ENCODE data around the gene GPR27. TPM values are rescaled to one million over a fixed set of nuclear protein-coding genes. Genes with fewer than 3 reads are reported as not detected.

Gene GPR27
- total RNA-seq, 1 donor from 2014 or later = 18.3 TPM

GRCh38 chr3:71751602-71752001 lies 2.1 kb upstream of the GPR27 start:
- Histone ChIP-seq H3K4me1 (peaks cover 17% of the 10 kb centered on the region), H3K27me3 (peaks cover 51% of the 10 kb centered on the region), H3K9me3 (ENCODE audit: low read depth) (no peaks in the 10 kb centered on the region), H3F3A (ENCODE audit: low read depth) (peaks cover 7% of the 10 kb centered on the region), H3K4me2 (no peak overlapping the region), H3K27ac (no peak overlapping the region), H3K9ac (no peak overlapping the region), H2AFZ (replicated peaks) (no peak overlapping the region), H3K79me2 (ENCODE audit: low read depth) (peaks cover 6% of the 10 kb centered on the region), H3K4me3 (no peak overlapping the region), H4K20me1 (ENCODE audit: low read depth) (no peaks in the 10 kb centered on the region), H3K36me3 (no peaks in the 10 kb centered on the region)
- H3K4me3 Mint-ChIP-seq = peak overlapping the region; percentile 3
- peaks cover 18% of the 10 kb centered on the region for H3K4me1 Mint-ChIP-seq
- H3K27ac Mint-ChIP-seq = no peak overlapping the region
- no peaks in the 10 kb centered on the region for H3K36me3 Mint-ChIP-seq
- TF ChIP-seq EZH2phosphoT487 (IDR thresholded peaks at IDR 0.05) (no peak), EZH2 (IDR thresholded peaks at IDR 0.05) (no peak), CTCF (IDR thresholded peaks at IDR 0.05) (no peak)
- H3K9me3 Mint-ChIP-seq = peaks cover 6% of the 10 kb centered on the region
- DNase-seq (ENCODE audit: low spot score) = no peak
- H3K27me3 Mint-ChIP-seq (ENCODE audit: insufficient read depth, low read depth) = peaks cover 29% of the 10 kb centered on the region

- Histone ChIP-seq H2AFZ (replicated peaks) (peak overlapping the region; percentile 96), H3K4me2 (peak overlapping the region; percentile 98), H3K27ac (no peak overlapping the region), H3F3A (ENCODE audit: low read depth) (peaks cover 7% of the 10 kb centered on the region), H4K20me1 (ENCODE audit: low read depth) (no peaks in the 10 kb centered on the region), H3K36me3 (no peaks in the 10 kb centered on the region), H3K4me3 (peak overlapping the region; percentile 78), H3K9ac (no peak overlapping the region), H3K4me1 (peaks cover 17% of the 10 kb centered on the region), H3K9me3 (ENCODE audit: low read depth) (no peaks in the 10 kb centered on the region), H3K27me3 (peaks cover 54% of the 10 kb centered on the region), H3K79me2 (ENCODE audit: low read depth) (peaks cover 6% of the 10 kb centered on the region)
- peaks cover 18% of the 10 kb centered on the region for H3K4me1 Mint-ChIP-seq
- DNase-seq (ENCODE audit: low spot score) = peak; percentile 29
- peaks cover 4% of the 10 kb centered on the region for H3K9me3 Mint-ChIP-seq
- peak overlapping the region; percentile 88 for H3K4me3 Mint-ChIP-seq
- peaks cover 29% of the 10 kb centered on the region for H3K27me3 Mint-ChIP-seq (ENCODE audit: insufficient read depth, low read depth)
- TF ChIP-seq EZH2phosphoT487 (IDR thresholded peaks at IDR 0.05) (peak; percentile 37), EZH2 (IDR thresholded peaks at IDR 0.05) (peak; percentile 52), CTCF (IDR thresholded peaks at IDR 0.05) (no peak)
- H3K27ac Mint-ChIP-seq = peak overlapping the region; percentile 1
- H3K36me3 Mint-ChIP-seq = no peaks in the 10 kb centered on the region
Observed at GRCh38 chr3:71752831-71753700, 589 bp upstream of the GPR27 start.

GRCh38 chr3:71754610-71755253 lies 1.1 kb downstream of the GPR27 start:
- Histone ChIP-seq H3F3A (ENCODE audit: low read depth) (peaks cover 7% of the 10 kb centered on the region), H3K4me1 (peaks cover 17% of the 10 kb centered on the region), H3K9ac (no peak overlapping the region), H3K4me3 (peak overlapping the region; percentile 78), H3K79me2 (ENCODE audit: low read depth) (peaks cover 6% of the 10 kb centered on the region), H3K27me3 (peaks cover 54% of the 10 kb centered on the region), H2AFZ (replicated peaks) (peak overlapping the region; percentile 63), H4K20me1 (ENCODE audit: low read depth) (no peaks in the 10 kb centered on the region), H3K36me3 (no peaks in the 10 kb centered on the region), H3K9me3 (ENCODE audit: low read depth) (no peaks in the 10 kb centered on the region), H3K27ac (no peak overlapping the region), H3K4me2 (peak overlapping the region; percentile 79)
- no peak overlapping the region for H3K27ac Mint-ChIP-seq
- peak; percentile 11 for DNase-seq (ENCODE audit: low spot score)
- peak overlapping the region; percentile 84 for H3K4me3 Mint-ChIP-seq
- TF ChIP-seq CTCF (IDR thresholded peaks at IDR 0.05) (no peak), EZH2phosphoT487 (IDR thresholded peaks at IDR 0.05) (peak; percentile 30), EZH2 (IDR thresholded peaks at IDR 0.05) (no peak)
- H3K27me3 Mint-ChIP-seq (ENCODE audit: insufficient read depth, low read depth) = peaks cover 29% of the 10 kb centered on the region
- H3K36me3 Mint-ChIP-seq = no peaks in the 10 kb centered on the region
- H3K4me1 Mint-ChIP-seq = peaks cover 18% of the 10 kb centered on the region
- H3K9me3 Mint-ChIP-seq = peaks cover 4% of the 10 kb centered on the region
